CD14-positive monocyte (primary cell): ENCODE data around the gene PTPN14. TPM values are rescaled to one million over a fixed set of nuclear protein-coding genes. Genes with fewer than 3 reads are reported as not detected.

Source experiments
- DNase-seq, 3 donors: peaks; one replicate each; pipeline ENCODE4 v3.0.0-alpha.2; 2011 to 2022
- H2AFZ ChIP-seq: 2 replicates; pipeline ENCODE4 v1.6.0; 2012; ENCODE audit warnings: mild to moderate bottlenecking, low read depth, low read length, inconsistent platforms; ENCODE audit not compliant: insufficient read depth, poor library complexity, severe bottlenecking
- H3K27ac ChIP-seq, 2 donors: 1 replicate in 1 of 2; 2 replicates in 1 of 2; pipeline ENCODE4 v1.5.1; 2012 to 2013; ENCODE audit warnings: low read length in 2 of 2, control low read depth in 1 of 2, inconsistent platforms in 1 of 2, low read depth in 1 of 2, mild to moderate bottlenecking in 1 of 2
- H3K27me3 ChIP-seq, 2 donors: one replicate each; pipeline versions ENCODE4 v1.6.0 to v1.6.1; 2011 to 2013; ENCODE audit warnings: low read length in 2 of 2; ENCODE audit not compliant: control insufficient read depth in 2 of 2, insufficient read depth in 2 of 2
- H3K36me3 ChIP-seq, 2 donors: replicated peaks in 1 of 2; 1 replicate in 1 of 2; 2 replicates in 1 of 2; pipeline versions ENCODE4 v1.5.1 to v1.6.1; 2012 to 2013; ENCODE audit warnings: low read length in 2 of 2, control low read depth in 1 of 2, inconsistent platforms in 1 of 2, mild to moderate bottlenecking in 1 of 2; ENCODE audit not compliant: insufficient read depth in 2 of 2, control insufficient read depth in 1 of 2
- H3K4me1 ChIP-seq, 2 donors: 1 replicate in 1 of 2; 2 replicates in 1 of 2; pipeline versions ENCODE4 v1.5.1 to v1.6.1; 2012 to 2013; ENCODE audit warnings: low read length in 2 of 2, control low read depth in 1 of 2, inconsistent platforms in 1 of 2, mild to moderate bottlenecking in 1 of 2, moderate library complexity in 1 of 2; ENCODE audit not compliant: insufficient read depth in 2 of 2, control insufficient read depth in 1 of 2
- H3K4me2 ChIP-seq: replicated peaks from 2 replicates; pipeline ENCODE3; 2012; ENCODE audit warnings: low read length, moderate library complexity, mild to moderate bottlenecking; ENCODE audit not compliant: poor library complexity, severe bottlenecking; ENCODE audit errors: extremely low read depth
- H3K4me3 ChIP-seq, 3 experiments: fragments of 200-600 bp in 1 of 3; sonication (generic) in 1 of 3; replicated peaks in 1 of 3; 1 replicate in 2 of 3; 2 replicates in 1 of 3; pipeline ENCODE4 v1.5.1; 2011 to 2013; ENCODE audit warnings: low read length in 3 of 3, mild to moderate bottlenecking in 3 of 3, control low read depth in 2 of 3, low read depth in 2 of 3, inconsistent platforms in 1 of 3, moderate library complexity in 1 of 3
- H3K79me2 ChIP-seq: 2 replicates; pipeline ENCODE4 v1.6.0; 2012; ENCODE audit warnings: mild to moderate bottlenecking, control low read depth, inconsistent platforms, low read length, moderate library complexity; ENCODE audit not compliant: insufficient read depth
- H3K9ac ChIP-seq: 2 replicates; pipeline ENCODE4 v1.6.0; 2017; ENCODE audit warnings: low read length, mild to moderate bottlenecking; ENCODE audit not compliant: insufficient read depth, poor library complexity, severe bottlenecking
- H3K9me3 ChIP-seq, 2 donors: replicated peaks in 1 of 2; 1 replicate in 1 of 2; 2 replicates in 1 of 2; pipeline versions ENCODE4 v1.5.1 to v1.6.1; 2012 to 2013; ENCODE audit warnings: low read length in 2 of 2, control low read depth in 1 of 2; ENCODE audit not compliant: control insufficient read depth in 1 of 2, insufficient read depth in 1 of 2
- H4K20me1 ChIP-seq: 2 replicates; pipeline ENCODE4 v1.6.0; 2012; ENCODE audit warnings: mild to moderate bottlenecking, low read length, control low read depth, moderate library complexity; ENCODE audit not compliant: insufficient read depth
- H3K27ac Mint-ChIP-seq, 7 donors: one replicate each; pipeline ENCODE4 v1.8.0; 2020; ENCODE audit warnings: mild to moderate bottlenecking in 7 of 7, mixed read lengths in 7 of 7, moderate library complexity in 6 of 7, inconsistent platforms in 2 of 7
- H3K27me3 Mint-ChIP-seq, 3 donors: one replicate each; pipeline ENCODE4 v1.8.0; 2021 to 2022; ENCODE audit warnings: low read depth in 3 of 3, mild to moderate bottlenecking in 3 of 3, mixed read lengths in 3 of 3, moderate library complexity in 3 of 3, inconsistent platforms in 1 of 3
- H3K36me3 Mint-ChIP-seq, 2 donors: one replicate each; pipeline ENCODE4 v1.8.0; 2020; ENCODE audit warnings: mixed read lengths in 2 of 2, inconsistent platforms in 1 of 2, mild to moderate bottlenecking in 1 of 2
- H3K4me1 Mint-ChIP-seq: one replicate; pipeline ENCODE4 v1.8.0; 2020; ENCODE audit warnings: mild to moderate bottlenecking, mixed read lengths
- H3K4me3 Mint-ChIP-seq, 2 donors: one replicate each; pipeline ENCODE4 v1.8.0; 2020; ENCODE audit warnings: mild to moderate bottlenecking in 2 of 2, mixed read lengths in 2 of 2, moderate library complexity in 1 of 2
- H3K9me3 Mint-ChIP-seq, 7 donors: one replicate each; pipeline ENCODE4 v1.8.0; 2020 to 2022; ENCODE audit warnings: mixed read lengths in 7 of 7, mild to moderate bottlenecking in 6 of 7, moderate library complexity in 6 of 7, inconsistent platforms in 2 of 7
- CTCF ChIP-seq: fragments of 200-600 bp; IDR thresholded peaks from one replicate; pipeline ENCODE4 v1.8.0; 2022; ENCODE audit warnings: antibody characterized with exemption, mild to moderate bottlenecking
- whole genome bisulfite sequencing: methylation state at CpG from one replicate; pipeline ENCODE4 v1.1.5; 2013; ENCODE audit warnings: missing lambda C conversion rate; ENCODE audit not compliant: insufficient coverage; 5-methylcytosine and 5-hydroxymethylcytosine counted together
- intact Hi-C, 2 donors: fragments of 100-400 bp; cut with micrococcal nuclease; formaldehyde crosslinking; loops; one replicate each; pipeline versions ENCODE4 v1.15.0 to v1.15.1; 2023
- polyA plus RNA-seq, 3 donors: library from polyadenylated mRNA; depleted of rRNA in 1 of 3; unstranded in 2 of 3; stranded (reverse) in 1 of 3; fragments of 300-500 nt in 2 of 3; fragments of >200 nt in 1 of 3; fragmentation: Illumina TruSeq in 2 of 3; gene quantifications; 1 replicate in 2 of 3; 2 replicates in 1 of 3; pipeline ENCODE4 v1.2.3, GENCODE V29; 2012 to 2021

The PTPN14 gene
- polyA plus RNA-seq, 3 donors = 0.01 TPM; not detected in 1

GRCh38 chr1:214305164-214305751 lies 246.1 kb downstream of the PTPN14 start:
- Histone ChIP-seq H3K4me2 (no peak overlapping the region), H3K36me3 (no peaks in the 10 kb centered on the region), H3K4me3 (no peak overlapping the region), H3K27me3 (no peaks in the 10 kb centered on the region), H4K20me1 (no peaks in the 10 kb centered on the region), H3K9me3 (no peaks in the 10 kb centered on the region), H3K9ac (no peak overlapping the region), H3K4me1 (peaks cover 6% of the 10 kb centered on the region in 2 donors), H3K79me2 (no peaks in the 10 kb centered on the region), H2AFZ (no peak overlapping the region), H3K27ac (no peak overlapping the region)
- H3K9me3 Mint-ChIP-seq = peaks cover 0 to 2% (median 0%) of the 10 kb centered on the region in 7 donors
- no peak for TF ChIP-seq CTCF
- intact Hi-C loops = no loop called here
- no peak for DNase-seq
- peaks cover 2 to 3% of the 10 kb centered on the region in 2 donors for H3K36me3 Mint-ChIP-seq
- H3K4me3 Mint-ChIP-seq = no peak overlapping the region
- peaks cover 16% of the 10 kb centered on the region for H3K4me1 Mint-ChIP-seq
- peaks cover 0 to 2% (median 2%) of the 10 kb centered on the region in 3 donors for H3K27me3 Mint-ChIP-seq
- no peak overlapping the region for H3K27ac Mint-ChIP-seq
- WGBS = 95% methylated on average over 6 of the region's 9 CpGs

- no peaks in the 10 kb centered on the region for H3K9me3 ChIP-seq
- 88% methylated on average over 13 of the region's 25 CpGs for WGBS
- H4K20me1 ChIP-seq = no peaks in the 10 kb centered on the region
- peaks cover 0 to 2% (median 2%) of the 10 kb centered on the region in 3 donors for H3K27me3 Mint-ChIP-seq
- H3K27ac ChIP-seq = no peak overlapping the region
- no peak for TF ChIP-seq CTCF
- no peak for DNase-seq
- peaks cover 0 to 5% (median 0%) of the 10 kb centered on the region in 7 donors for H3K9me3 Mint-ChIP-seq
- no peak overlapping the region for H3K4me3 ChIP-seq
- H3K27ac Mint-ChIP-seq = no peak overlapping the region
- H3K4me1 Mint-ChIP-seq = peaks cover 8% of the 10 kb centered on the region
- no peaks in the 10 kb centered on the region for H3K79me2 ChIP-seq
- H3K27me3 ChIP-seq = no peaks in the 10 kb centered on the region
- H2AFZ ChIP-seq = no peak overlapping the region
- H3K4me1 ChIP-seq = no peaks in the 10 kb centered on the region
- H3K36me3 ChIP-seq = no peaks in the 10 kb centered on the region
- H3K4me2 ChIP-seq = no peak overlapping the region
- peaks cover 2 to 3% of the 10 kb centered on the region in 2 donors for H3K36me3 Mint-ChIP-seq
- H3K9ac ChIP-seq = no peak overlapping the region
- H3K4me3 Mint-ChIP-seq = no peak overlapping the region
- intact Hi-C loops = no loop called here
Measured at GRCh38 chr1:214303141-214303930, 248.1 kb downstream of the PTPN14 start.
